NCI-H2107 treated with DMSO at 0.1 percent for 48 hours (cell line): ENCODE measurements around the gene DCUN1D4.

Source experiments
- DNase-seq: peaks from one replicate; lab custom pipeline; 2025; ENCODE audit not compliant: unreplicated experiment; lab: John Stamatoyannopoulos, UW

DCUN1D4 gene

GRCh38 chr4:51960486-51960885 is 117.5 kb downstream of the DCUN1D4 start:
- no peak for DNase-seq

GRCh38 chr4:51963841-51964517 is 121.0 kb downstream of the DCUN1D4 start:
- no peak for DNase-seq

- no peak for DNase-seq
These were observed 122.9 kb downstream of the DCUN1D4 start for GRCh38 chr4:51965862-51966261.
